OCI-LY7 (cell line): ENCODE results near the gene DAB2IP. TPM values are rescaled to one million over a fixed set of nuclear protein-coding genes. Genes with fewer than 3 reads are reported as not detected.

Experiments
- BruUV-seq: library from RNA; stranded (reverse); fragments of 400-500 nt; replicated peaks from 2 replicates; lab custom pipeline; 2021; lab: Mats Ljungman, UMichigan
- CTCF ChIA-PET: fragments of 300-600 bp; sonication (Branson Sonifier 250); formaldehyde crosslinking; loops from one replicate; lab custom pipeline; 2022; ENCODE audit warnings: antibody characterized with exemption; ENCODE audit not compliant: unreplicated experiment; lab: Charles Lee
- POLR2A ChIA-PET: fragments of 300-600 bp; sonication (Branson Sonifier 250); formaldehyde crosslinking; loops from one replicate; lab custom pipeline; 2022; ENCODE audit warnings: antibody characterized with exemption; lab: Charles Lee
- DNase-seq: peaks from one replicate; pipeline ENCODE4 v3.0.0-alpha.2; 2015; ENCODE audit warnings: low spot score
- H2AFZ ChIP-seq: fragments of 200-600 bp; sonication (generic), shearing (Covaris generic); 2 replicates; pipeline ENCODE4 v1.6.1; 2014; ENCODE audit warnings: mild to moderate bottlenecking, antibody characterized with exemption, low read length, moderate library complexity
- H3K27ac ChIP-seq: fragments of 200-600 bp; sonication (generic); 2 replicates; pipeline ENCODE4 v1.5.1; 2014; ENCODE audit warnings: mixed run types, low read depth, mild to moderate bottlenecking, moderate library complexity, low read length, inconsistent platforms; ENCODE audit not compliant: poor library complexity, severe bottlenecking
- H3K36me3 ChIP-seq: fragments of 200-600 bp; sonication (generic); 2 replicates; pipeline ENCODE4 v1.6.1; 2014; ENCODE audit warnings: mild to moderate bottlenecking, antibody characterized with exemption, low read length, moderate library complexity, mixed read lengths; ENCODE audit not compliant: insufficient read depth
- H3K4me1 ChIP-seq: fragments of 200-600 bp; sonication (generic); 2 replicates; pipeline ENCODE4 v1.5.1; 2014; ENCODE audit warnings: mild to moderate bottlenecking, low read length; ENCODE audit not compliant: insufficient read depth, poor library complexity, severe bottlenecking
- H3K4me2 ChIP-seq: fragments of 200-600 bp; sonication (generic); 2 replicates; pipeline ENCODE4 v1.6.1; 2014; ENCODE audit warnings: mild to moderate bottlenecking, low read length
- H3K4me3 ChIP-seq: fragments of 200-600 bp; sonication (generic); 2 replicates; pipeline ENCODE4 v1.5.1; 2014; ENCODE audit warnings: mild to moderate bottlenecking, low read depth, low read length; ENCODE audit not compliant: poor library complexity, severe bottlenecking
- H3K79me2 ChIP-seq: fragments of 200-600 bp; sonication (generic); 2 replicates; pipeline ENCODE4 v1.6.1; 2016; ENCODE audit warnings: low read depth, mild to moderate bottlenecking, low read length, moderate library complexity, mixed read lengths; ENCODE audit not compliant: insufficient read depth
- H3K9me2 ChIP-seq: fragments of 200-600 bp; sonication (generic); 2 replicates; pipeline ENCODE4 v1.6.1; 2016; ENCODE audit warnings: mild to moderate bottlenecking, low read length, mixed read lengths; ENCODE audit not compliant: insufficient read depth
- H3K9me3 ChIP-seq: fragments of 200-600 bp; sonication (generic); 2 replicates; pipeline ENCODE4 v1.6.1; 2014; ENCODE audit warnings: mild to moderate bottlenecking, mixed run types, low read length, mixed read lengths
- H4K20me1 ChIP-seq: fragments of 200-600 bp; sonication (generic); 2 replicates; pipeline ENCODE4 v1.6.1; 2014; ENCODE audit warnings: mild to moderate bottlenecking, antibody characterized with exemption, low read length, moderate library complexity, mixed read lengths; ENCODE audit not compliant: insufficient read depth
- EZH2phosphoT487 ChIP-seq: fragments of 200-600 bp; sonication (generic); IDR thresholded peaks from 2 replicates; pipeline ENCODE4 v1.6.1; 2018; ENCODE audit warnings: low read depth, borderline replicate concordance, mild to moderate bottlenecking, mixed run types, antibody characterized with exemption, low read length, moderate library complexity, mixed read lengths
- intact Hi-C: fragments of 100-400 bp; cut with micrococcal nuclease; formaldehyde crosslinking; loops from one replicate; pipeline ENCODE4 v1.10.0; 2022; ENCODE audit not compliant: unreplicated experiment
- total RNA-seq, 2 experiments: library from RNA; depleted of rRNA in 1 of 2; stranded (reverse); fragments of >200 nt in 1 of 2; shearing (Covaris generic) in 1 of 2; gene quantifications; 2 replicates each; pipeline ENCODE4 v1.2.3, GENCODE V29; 2014 to 2022
- TF ChIP-seq, protein P1 (sequence below): fragments of 200-600 bp; sonication (generic); conservative IDR thresholded peaks from 2 replicates; pipeline ENCODE4 v1.5.1; 2014; ENCODE audit warnings: mild to moderate bottlenecking, antibody characterized with exemption, low read length, moderate library complexity, mixed read lengths

Gene DAB2IP
- total RNA-seq, 2 experiments from 2014 or later: 3.9 to 11.1 TPM

GRCh38 chr9:121765021-121765950 is 113.9 kb downstream of the DAB2IP start:
- TF ChIP-seq EZH2phosphoT487: no peak
- TF ChIP-seq, protein P1, sequence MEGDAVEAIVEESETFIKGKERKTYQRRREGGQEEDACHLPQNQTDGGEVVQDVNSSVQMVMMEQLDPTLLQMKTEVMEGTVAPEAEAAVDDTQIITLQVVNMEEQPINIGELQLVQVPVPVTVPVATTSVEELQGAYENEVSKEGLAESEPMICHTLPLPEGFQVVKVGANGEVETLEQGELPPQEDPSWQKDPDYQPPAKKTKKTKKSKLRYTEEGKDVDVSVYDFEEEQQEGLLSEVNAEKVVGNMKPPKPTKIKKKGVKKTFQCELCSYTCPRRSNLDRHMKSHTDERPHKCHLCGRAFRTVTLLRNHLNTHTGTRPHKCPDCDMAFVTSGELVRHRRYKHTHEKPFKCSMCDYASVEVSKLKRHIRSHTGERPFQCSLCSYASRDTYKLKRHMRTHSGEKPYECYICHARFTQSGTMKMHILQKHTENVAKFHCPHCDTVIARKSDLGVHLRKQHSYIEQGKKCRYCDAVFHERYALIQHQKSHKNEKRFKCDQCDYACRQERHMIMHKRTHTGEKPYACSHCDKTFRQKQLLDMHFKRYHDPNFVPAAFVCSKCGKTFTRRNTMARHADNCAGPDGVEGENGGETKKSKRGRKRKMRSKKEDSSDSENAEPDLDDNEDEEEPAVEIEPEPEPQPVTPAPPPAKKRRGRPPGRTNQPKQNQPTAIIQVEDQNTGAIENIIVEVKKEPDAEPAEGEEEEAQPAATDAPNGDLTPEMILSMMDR: no peak
- no peak for DNase-seq
- Histone ChIP-seq H3K4me3 (no peak overlapping the region), H3K9me3 (no peaks in the 10 kb centered on the region), H3K79me2 (no peaks in the 10 kb centered on the region), H3K36me3 (no peaks in the 10 kb centered on the region), H3K27ac (no peak overlapping the region), H3K4me2 (no peak overlapping the region), H3K4me1 (no peaks in the 10 kb centered on the region), H4K20me1 (no peaks in the 10 kb centered on the region), H2AFZ (no peak overlapping the region), H3K9me2 (no peaks in the 10 kb centered on the region)
- intact Hi-C loops: no loop called here
- no TSS peak for BruUV-seq
- ChIA-PET CTCF (no interaction called here), POLR2A (no interaction called here)

DNA sequence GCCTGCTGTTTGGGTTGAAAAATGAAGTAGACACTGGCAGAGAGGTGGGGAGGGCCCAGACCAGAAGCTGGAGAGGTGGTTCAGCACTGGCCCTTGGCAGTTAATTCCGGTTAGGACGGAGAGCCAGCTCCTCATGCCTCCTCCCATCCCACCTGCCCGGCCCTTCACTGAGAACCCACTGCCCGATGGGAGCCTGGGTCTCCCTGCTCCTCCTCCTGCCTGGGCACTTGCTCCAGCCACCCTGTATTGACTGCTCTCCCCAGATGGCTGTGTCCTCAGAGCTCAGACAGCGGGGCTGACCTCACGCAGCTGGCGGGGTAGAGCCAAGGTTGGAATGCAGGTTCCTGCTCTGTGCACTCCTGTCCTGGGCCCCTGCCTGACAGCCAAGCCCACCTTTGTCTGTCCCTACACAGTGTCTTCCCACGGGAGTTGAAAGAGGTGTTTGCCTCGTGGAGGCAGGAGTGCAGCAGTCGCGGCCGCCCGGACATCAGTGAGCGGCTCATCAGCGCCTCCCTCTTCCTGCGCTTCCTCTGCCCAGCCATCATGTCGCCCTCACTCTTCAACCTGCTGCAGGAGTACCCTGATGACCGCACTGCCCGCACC is 114.7 kb downstream of the DAB2IP start:
- Histone ChIP-seq H3K4me2 (no peak overlapping the region), H2AFZ (no peak overlapping the region), H4K20me1 (no peaks in the 10 kb centered on the region), H3K36me3 (no peaks in the 10 kb centered on the region), H3K4me3 (no peak overlapping the region), H3K27ac (no peak overlapping the region), H3K9me3 (no peaks in the 10 kb centered on the region), H3K4me1 (no peaks in the 10 kb centered on the region), H3K79me2 (no peaks in the 10 kb centered on the region), H3K9me2 (no peaks in the 10 kb centered on the region)
- DNase-seq: no peak
- intact Hi-C loops: no loop called here
- no TSS peak for BruUV-seq
- CTCF ChIA-PET: no interaction called here
- POLR2A ChIA-PET: no interaction called here
- no peak for TF ChIP-seq EZH2phosphoT487

DNA sequence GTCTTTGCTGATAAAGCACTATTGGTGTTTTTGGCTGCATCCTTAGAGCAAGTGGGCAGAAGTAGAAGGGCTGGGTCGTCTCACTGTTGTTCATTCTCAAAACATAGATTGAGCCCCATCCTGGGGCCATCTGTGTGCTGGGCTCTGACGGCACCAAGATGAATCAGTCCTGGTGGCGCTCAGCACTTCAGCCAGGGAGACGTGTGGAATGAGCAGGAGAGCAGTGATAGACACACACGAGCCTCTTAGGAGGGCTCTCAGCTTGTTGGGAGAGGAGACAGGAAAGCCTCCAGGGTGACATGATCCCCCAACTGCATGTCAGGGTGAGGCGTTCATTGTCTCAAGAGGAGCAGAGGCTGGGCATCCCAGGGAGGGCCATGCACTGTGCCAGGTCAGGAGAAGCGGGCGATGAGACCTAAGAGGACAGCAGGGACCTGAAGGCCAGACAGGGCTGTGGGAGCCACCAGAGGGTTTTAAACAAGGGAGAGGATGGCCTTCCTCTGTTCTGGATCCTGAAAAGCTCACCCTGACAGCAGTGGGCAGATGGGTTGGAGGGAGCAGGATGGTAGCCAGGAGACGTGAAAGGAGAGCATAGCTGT is 115.8 kb downstream of the DAB2IP start:
- Histone ChIP-seq H3K27ac (no peak overlapping the region), H3K36me3 (no peaks in the 10 kb centered on the region), H3K9me3 (no peaks in the 10 kb centered on the region), H3K4me3 (no peak overlapping the region), H3K9me2 (no peaks in the 10 kb centered on the region), H3K4me1 (no peaks in the 10 kb centered on the region), H2AFZ (no peak overlapping the region), H4K20me1 (no peaks in the 10 kb centered on the region), H3K4me2 (no peak overlapping the region), H3K79me2 (no peaks in the 10 kb centered on the region)
- ChIA-PET CTCF (no interaction called here), POLR2A (no interaction called here)
- no peak for DNase-seq
- no TSS peak for BruUV-seq
- no peak for TF ChIP-seq EZH2phosphoT487
- TF ChIP-seq, protein P1: no peak
- intact Hi-C loops: no loop called here
